ENCODE data around the gene PXT1.

PXT1 gene

GRCh38 chr6:36443471-36444428 is 1.1 kb upstream of the PXT1 start:
- Histone ChIP-seq H3K36me3 (peaks cover 11% of the 10 kb centered on the region), H3K27me3 (ENCODE audit: insufficient read depth, low read depth, severe bottlenecking) (no peaks in the 10 kb centered on the region), H3K9me3 (ENCODE audit: severe bottlenecking) (peaks cover 3% of the 10 kb centered on the region), H3K27ac (peak overlapping the region; percentile 87), H3K4me3 (ENCODE audit: low read depth, low read length) (peak overlapping the region; percentile 87)
- peak; percentile 60 for DNase-seq
- TF ChIP-seq, protein P1, sequence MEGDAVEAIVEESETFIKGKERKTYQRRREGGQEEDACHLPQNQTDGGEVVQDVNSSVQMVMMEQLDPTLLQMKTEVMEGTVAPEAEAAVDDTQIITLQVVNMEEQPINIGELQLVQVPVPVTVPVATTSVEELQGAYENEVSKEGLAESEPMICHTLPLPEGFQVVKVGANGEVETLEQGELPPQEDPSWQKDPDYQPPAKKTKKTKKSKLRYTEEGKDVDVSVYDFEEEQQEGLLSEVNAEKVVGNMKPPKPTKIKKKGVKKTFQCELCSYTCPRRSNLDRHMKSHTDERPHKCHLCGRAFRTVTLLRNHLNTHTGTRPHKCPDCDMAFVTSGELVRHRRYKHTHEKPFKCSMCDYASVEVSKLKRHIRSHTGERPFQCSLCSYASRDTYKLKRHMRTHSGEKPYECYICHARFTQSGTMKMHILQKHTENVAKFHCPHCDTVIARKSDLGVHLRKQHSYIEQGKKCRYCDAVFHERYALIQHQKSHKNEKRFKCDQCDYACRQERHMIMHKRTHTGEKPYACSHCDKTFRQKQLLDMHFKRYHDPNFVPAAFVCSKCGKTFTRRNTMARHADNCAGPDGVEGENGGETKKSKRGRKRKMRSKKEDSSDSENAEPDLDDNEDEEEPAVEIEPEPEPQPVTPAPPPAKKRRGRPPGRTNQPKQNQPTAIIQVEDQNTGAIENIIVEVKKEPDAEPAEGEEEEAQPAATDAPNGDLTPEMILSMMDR (IDR thresholded peaks at IDR 0.05; ENCODE audit: low read depth, low read length) = peak; percentile 56

GRCh38 chr6:36442103-36442670 is 467 bp downstream of the PXT1 start:
- peak overlapping the region; percentile 87 for H3K27ac ChIP-seq
- no peak for DNase-seq
- H3K27me3 ChIP-seq (ENCODE audit: insufficient read depth, low read depth, severe bottlenecking) = no peaks in the 10 kb centered on the region
- peak overlapping the region; percentile 87 for H3K4me3 ChIP-seq (ENCODE audit: low read depth, low read length)
- H3K9me3 ChIP-seq (ENCODE audit: severe bottlenecking) = no peaks in the 10 kb centered on the region
- TF ChIP-seq, protein P1 (IDR thresholded peaks at IDR 0.05; ENCODE audit: low read depth, low read length) = no peak
- peaks cover 4% of the 10 kb centered on the region for H3K36me3 ChIP-seq

DNA sequence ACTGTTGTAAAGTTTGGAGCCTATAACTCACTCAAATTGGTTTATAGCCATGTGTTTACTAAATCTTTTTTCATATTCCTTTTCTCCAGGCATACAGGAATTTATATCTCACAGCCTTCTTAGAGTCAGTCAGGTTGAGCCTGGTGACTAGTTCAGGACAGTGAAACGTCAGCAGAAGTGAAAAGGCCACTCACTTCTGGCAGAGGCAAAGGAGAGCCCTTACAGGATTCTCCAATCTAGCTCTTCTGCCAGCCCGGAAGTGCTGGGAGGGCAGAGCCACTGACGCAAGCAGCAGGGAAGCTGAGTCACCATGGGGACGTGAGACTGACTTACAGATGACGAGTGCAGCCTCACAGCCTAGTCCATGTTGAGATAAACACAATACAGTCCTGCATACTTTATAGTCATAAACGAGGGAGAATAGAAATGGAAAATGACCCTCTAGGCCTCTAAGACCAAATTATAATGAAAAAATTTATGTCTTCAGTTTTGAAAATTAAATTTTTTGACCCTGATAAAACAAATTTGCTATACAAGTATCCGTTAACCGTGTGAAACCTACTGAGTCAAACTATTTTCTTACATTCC is 1.3 kb downstream of the PXT1 start:
- Histone ChIP-seq H3K4me3 (ENCODE audit: low read depth, low read length) (no peak overlapping the region), H3K9me3 (ENCODE audit: severe bottlenecking) (no peaks in the 10 kb centered on the region), H3K27me3 (ENCODE audit: insufficient read depth, low read depth, severe bottlenecking) (no peaks in the 10 kb centered on the region), H3K36me3 (peaks cover 4% of the 10 kb centered on the region), H3K27ac (peak overlapping the region; percentile 25)
- TF ChIP-seq, protein P1 (IDR thresholded peaks at IDR 0.05; ENCODE audit: low read depth, low read length) = no peak
- peak; percentile 95 for DNase-seq

DNA sequence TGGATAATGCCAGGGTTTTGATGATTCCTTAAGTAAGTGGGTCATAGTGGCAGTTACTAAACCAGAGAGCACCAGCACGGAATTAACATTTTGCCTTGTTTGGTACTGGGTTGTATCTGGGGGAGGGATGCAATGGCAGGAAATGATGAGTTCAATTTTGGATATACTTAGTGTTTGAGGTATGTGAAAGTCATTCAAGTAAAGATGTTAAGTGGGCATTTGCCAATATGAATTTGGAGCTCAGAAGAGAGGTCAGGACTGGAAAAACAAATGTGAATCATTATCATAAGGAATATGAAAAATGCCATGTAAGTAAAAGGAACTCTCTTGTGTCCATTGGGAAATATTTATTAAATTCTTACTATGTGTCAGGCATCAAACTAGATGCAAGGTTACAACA is 6.2 kb downstream of the PXT1 start:
- Histone ChIP-seq H3K27ac (no peak overlapping the region), H3K9me3 (ENCODE audit: severe bottlenecking) (no peaks in the 10 kb centered on the region), H3K27me3 (ENCODE audit: insufficient read depth, low read depth, severe bottlenecking) (no peaks in the 10 kb centered on the region), H3K36me3 (no peaks in the 10 kb centered on the region), H3K4me3 (ENCODE audit: low read depth, low read length) (no peak overlapping the region)
- TF ChIP-seq, protein P1 (IDR thresholded peaks at IDR 0.05; ENCODE audit: low read depth, low read length) = no peak
- no peak for DNase-seq

DNA sequence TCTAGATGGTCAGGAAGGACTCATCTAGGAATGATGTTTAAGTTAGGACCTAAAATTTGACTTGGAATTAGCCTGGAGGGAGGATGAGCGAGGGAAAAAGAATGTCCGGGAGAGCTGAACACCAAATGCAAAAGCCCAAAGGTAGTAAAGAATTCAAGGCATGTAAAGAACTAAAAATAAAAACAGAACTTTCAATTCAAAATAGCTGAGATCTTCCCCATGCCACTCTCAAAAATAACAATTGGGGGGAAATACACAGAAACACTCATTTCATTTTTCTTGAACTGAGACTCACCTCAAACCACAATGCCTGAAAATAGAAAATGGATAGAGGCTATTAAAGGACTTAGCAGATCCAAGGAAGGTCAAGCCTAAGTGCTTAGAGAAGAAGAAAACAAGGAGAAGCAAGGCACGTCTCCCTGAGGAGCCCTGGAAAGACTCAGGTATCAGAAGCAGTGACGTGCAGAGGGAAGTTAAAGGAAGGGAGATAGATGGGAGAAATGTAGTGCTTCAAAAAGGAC is 10.4 kb downstream of the PXT1 start:
- H3K27me3 ChIP-seq (ENCODE audit: insufficient read depth, low read depth, severe bottlenecking) = no peaks in the 10 kb centered on the region
- no peak for DNase-seq
- no peaks in the 10 kb centered on the region for H3K36me3 ChIP-seq
- H3K27ac ChIP-seq = no peak overlapping the region
- no peaks in the 10 kb centered on the region for H3K9me3 ChIP-seq (ENCODE audit: severe bottlenecking)
- TF ChIP-seq, protein P1 (IDR thresholded peaks at IDR 0.05; ENCODE audit: low read depth, low read length) = no peak
- H3K4me3 ChIP-seq (ENCODE audit: low read depth, low read length) = no peak overlapping the region
